ENCODE results near the gene NFASC. TPM values are rescaled to one million over a fixed set of nuclear protein-coding genes. Genes with fewer than 3 reads are reported as not detected.

NFASC gene
- total RNA-seq, 8 experiments from 2014 or later: 0.56 to 85.7 (median 43.3) TPM

- no peak overlapping the region for H3K4me3 ChIP-seq
- peak in 4 of 8 experiments; percentile 26 to 96 (median 76) for ATAC-seq (replicated peaks in 6 of 8)
- 0 to 100% (median 76%) methylated on average over 1 to 12 of the region's 12 CpGs; no CpG with 5 or more reads in 1 of the 10 experiments for WGBS, 10 experiments
- H3K27ac ChIP-seq: no peak overlapping the region
- in situ Hi-C loops (cut with MboI; ENCODE audit: low pct_unique_long_range_greater_than_20kb in 2 of 9, low sequenced_read_pairs in 9 of 9, unreplicated experiment in 9 of 9): loop anchor here in 1 of 9 experiments (25.0 kb wide), 1 partner anchor 91 kb away; no protein-coding TSS in a partner anchor
- H3K4me1 ChIP-seq (replicated peaks in 1 of 2): peaks cover 13 to 17% of the 10 kb centered on the region in 2 donors
These were observed 101.1 kb downstream of the NFASC start for GRCh38 chr1:204971517-204972336.

DNA sequence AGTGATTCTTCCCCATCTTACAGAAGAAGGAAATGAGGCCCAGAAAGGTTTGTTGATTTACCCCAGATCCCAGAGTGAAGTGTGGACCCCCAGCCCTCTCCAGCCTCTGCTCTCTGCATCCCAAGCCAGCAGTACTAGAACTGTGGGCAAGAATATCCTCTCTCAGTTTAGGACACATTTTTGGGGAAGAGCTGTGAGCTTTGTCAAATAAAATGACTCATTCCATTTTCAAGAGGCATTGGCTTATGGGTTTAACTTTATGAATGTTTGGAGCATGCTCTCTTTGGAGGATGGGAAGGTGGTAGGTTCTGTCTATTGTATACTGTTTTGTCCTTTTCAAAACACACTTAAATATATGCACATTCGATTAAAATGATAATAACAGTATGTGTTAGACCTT lies 101.8 kb downstream of the NFASC start:
- peaks cover 7 to 10% of the 10 kb centered on the region in 2 donors for H3K4me1 ChIP-seq (replicated peaks in 1 of 2)
- peak in 1 of 8 experiments; percentile 11 for ATAC-seq (replicated peaks in 6 of 8)
- H3K27ac ChIP-seq: no peak overlapping the region
- H3K4me3 ChIP-seq: no peak overlapping the region
- WGBS, 10 experiments: 60 to 89% (median 75%) methylated on average over 1 of the region's 1 CpG; no CpG with 5 or more reads in 4 of the 10 experiments
- in situ Hi-C loops (cut with MboI; ENCODE audit: low pct_unique_long_range_greater_than_20kb in 2 of 9, low sequenced_read_pairs in 9 of 9, unreplicated experiment in 9 of 9): loop anchor here in 1 of 9 experiments (25.0 kb wide), 1 partner anchor 90 kb away; no protein-coding TSS in a partner anchor

- ATAC-seq (replicated peaks in 6 of 8): no peak
- in situ Hi-C loops (cut with MboI; ENCODE audit: low pct_unique_long_range_greater_than_20kb in 2 of 9, low sequenced_read_pairs in 9 of 9, unreplicated experiment in 9 of 9): loop anchor here in 1 of 9 experiments (25.0 kb wide), 1 partner anchor 89 kb away; no protein-coding TSS in a partner anchor
- 20 to 63% (median 53%) methylated on average over 2 to 4 of the region's 6 CpGs; no CpG with 5 or more reads in 6 of the 10 experiments for WGBS, 10 experiments
- Histone ChIP-seq H3K4me3 (no peak overlapping the region), H3K27ac (no peak overlapping the region), H3K4me1 (replicated peaks in 1 of 2) (peaks cover 0 to under 1% of the 10 kb centered on the region in 2 donors)
These were observed 102.8 kb downstream of the NFASC start for GRCh38 chr1:204973449-204973848.

DNA sequence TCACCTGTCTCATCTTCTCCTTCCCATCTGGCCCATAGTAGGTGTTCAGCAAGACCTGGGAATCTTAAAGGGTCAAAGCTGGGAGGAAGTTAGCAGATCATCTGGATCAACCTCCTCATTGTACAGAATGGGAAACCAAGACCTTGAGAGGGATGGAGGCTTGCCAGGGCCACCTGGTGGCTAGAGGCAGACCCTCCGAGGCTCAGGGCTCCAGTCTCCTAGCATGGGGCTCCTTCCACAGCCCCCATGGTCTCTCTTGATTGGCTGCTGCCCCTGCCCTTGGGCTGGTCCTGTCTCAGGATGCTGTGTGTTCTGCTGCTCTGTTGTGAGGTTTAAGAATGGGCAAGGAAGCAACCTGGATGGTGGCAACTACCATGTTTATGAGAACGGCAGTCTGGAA lies 103.7 kb downstream of the NFASC start:
- ATAC-seq (replicated peaks in 6 of 8): no peak
- H3K4me3 ChIP-seq: no peak overlapping the region
- no peaks in the 10 kb centered on the region for H3K4me1 ChIP-seq (replicated peaks in 1 of 2)
- 57 to 100% (median 82%) methylated on average over 1 of the region's 2 CpGs; no CpG with 5 or more reads in 4 of the 10 experiments for WGBS, 10 experiments
- H3K27ac ChIP-seq: no peak overlapping the region
- in situ Hi-C loops (cut with MboI; ENCODE audit: low pct_unique_long_range_greater_than_20kb in 2 of 9, low sequenced_read_pairs in 9 of 9, unreplicated experiment in 9 of 9): loop anchor here in 1 of 9 experiments (25.0 kb wide), 1 partner anchor 88 kb away; no protein-coding TSS in a partner anchor

DNA sequence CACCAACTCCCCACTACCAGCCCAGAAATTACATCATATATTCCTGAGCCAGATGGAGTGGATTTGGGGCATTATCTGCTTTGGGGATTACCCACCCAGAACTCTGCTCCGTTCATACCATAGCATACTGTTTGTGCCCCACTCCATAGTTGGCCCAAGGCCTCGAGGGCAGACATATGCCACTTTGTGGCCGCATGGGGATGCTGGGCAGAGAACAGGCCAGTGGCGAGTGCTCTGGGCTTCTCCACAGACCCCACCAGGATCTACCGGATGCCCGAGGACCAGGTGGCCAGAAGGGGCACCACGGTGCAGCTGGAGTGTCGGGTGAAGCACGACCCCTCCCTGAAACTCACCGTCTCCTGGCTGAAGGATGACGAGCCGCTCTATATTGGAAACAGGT lies 104.4 kb downstream of the NFASC start:
- Histone ChIP-seq H3K27ac (no peak overlapping the region), H3K4me3 (no peak overlapping the region), H3K4me1 (replicated peaks in 1 of 2) (no peaks in the 10 kb centered on the region)
- in situ Hi-C loops (cut with MboI; ENCODE audit: low pct_unique_long_range_greater_than_20kb in 2 of 9, low sequenced_read_pairs in 9 of 9, unreplicated experiment in 9 of 9): loop anchor here in 4 of 9 experiments (25.0 kb wide), 1 partner anchor 287 kb away; no protein-coding TSS in a partner anchor
- 0 to 83% (median 45%) methylated on average over 1 to 7 of the region's 12 CpGs; no CpG with 5 or more reads in 2 of the 10 experiments for WGBS, 10 experiments
- peak in 4 of 8 experiments; percentile 3 to 8 (median 7) for ATAC-seq (replicated peaks in 6 of 8)

DNA sequence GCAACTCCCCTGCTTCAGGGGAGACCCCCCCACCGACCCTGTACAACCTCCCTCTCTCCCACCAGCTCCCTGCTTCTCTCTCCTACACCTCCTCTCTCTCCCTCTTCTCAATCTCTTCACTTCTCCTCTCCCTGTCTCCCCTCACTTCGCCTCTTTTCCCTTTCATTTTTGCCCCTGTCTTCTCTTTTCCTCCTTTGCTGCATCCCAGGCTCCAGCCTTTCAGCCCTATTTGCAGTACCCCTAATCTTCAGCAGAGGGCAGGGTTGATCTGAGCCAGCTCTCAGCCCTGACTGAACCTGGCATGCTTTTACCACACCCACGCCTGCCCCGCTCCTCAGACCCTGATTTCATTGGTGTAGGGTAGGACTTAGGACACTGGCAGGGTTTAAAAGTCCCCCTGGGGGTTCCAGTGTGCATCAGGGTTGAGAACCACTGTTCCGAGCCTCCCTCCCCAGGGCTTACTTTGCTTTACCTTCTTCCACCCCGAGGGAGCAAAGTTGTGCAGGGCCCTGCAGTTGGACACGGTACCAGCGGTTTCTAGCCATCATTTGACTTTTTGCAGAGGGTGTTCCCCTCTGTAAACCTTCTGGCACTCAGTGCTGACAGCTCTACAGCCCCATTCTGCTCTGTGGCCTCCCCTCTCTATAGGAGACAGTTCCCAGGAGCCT lies 105.0 kb downstream of the NFASC start:
- ATAC-seq (replicated peaks in 6 of 8): peak; percentile 72 to 95 (median 76)
- Histone ChIP-seq H3K4me3 (no peak overlapping the region), H3K4me1 (replicated peaks in 1 of 2) (no peaks in the 10 kb centered on the region), H3K27ac (no peak overlapping the region)
- in situ Hi-C loops (cut with MboI; ENCODE audit: low pct_unique_long_range_greater_than_20kb in 2 of 9, low sequenced_read_pairs in 9 of 9, unreplicated experiment in 9 of 9): loop anchor here in 4 of 9 experiments (25.0 kb wide), 1 partner anchor 287 kb away; no protein-coding TSS in a partner anchor
- WGBS, 10 experiments: 0 to 100% (median 68%) methylated on average over 1 to 7 of the region's 8 CpGs; no CpG with 5 or more reads in 2 of the 10 experiments

- 100% methylated on average over 1 to 2 of the region's 13 CpGs; no CpG with 5 or more reads in 7 of the 10 experiments for WGBS, 10 experiments
- no peak overlapping the region for H3K27ac ChIP-seq
- in situ Hi-C loops (cut with MboI; ENCODE audit: low pct_unique_long_range_greater_than_20kb in 2 of 9, low sequenced_read_pairs in 9 of 9, unreplicated experiment in 9 of 9): loop anchor here in 4 of 9 experiments (25.0 kb wide), 1 partner anchor 286 kb away; no protein-coding TSS in a partner anchor
- ATAC-seq (replicated peaks in 6 of 8): no peak
- no peaks in the 10 kb centered on the region for H3K4me1 ChIP-seq (replicated peaks in 1 of 2)
- no peak overlapping the region for H3K4me3 ChIP-seq
These were observed 106.0 kb downstream of the NFASC start for GRCh38 chr1:204976646-204977045.

- ATAC-seq (replicated peaks in 6 of 8): no peak
- no peak overlapping the region for H3K4me3 ChIP-seq
- H3K4me1 ChIP-seq (replicated peaks in 1 of 2): no peaks in the 10 kb centered on the region
- no peak overlapping the region for H3K27ac ChIP-seq
- WGBS, 10 experiments: 80 to 100% (median 91%) methylated on average over 2 to 7 of the region's 8 CpGs; no CpG with 5 or more reads in 4 of the 10 experiments
- in situ Hi-C loops (cut with MboI; ENCODE audit: low pct_unique_long_range_greater_than_20kb in 2 of 9, low sequenced_read_pairs in 9 of 9, unreplicated experiment in 9 of 9): loop anchor here in 4 of 9 experiments (25.0 kb wide), 1 partner anchor 285 kb away; no protein-coding TSS in a partner anchor
These were observed 106.7 kb downstream of the NFASC start for GRCh38 chr1:204977318-204977717.

GRCh38 chr1:204978782-204979181 lies 108.1 kb downstream of the NFASC start:
- 60 to 100% (median 92%) methylated on average over 1 to 13 of the region's 14 CpGs; no CpG with 5 or more reads in 4 of the 10 experiments for WGBS, 10 experiments
- Histone ChIP-seq H3K4me3 (no peak overlapping the region), H3K27ac (no peak overlapping the region), H3K4me1 (replicated peaks in 1 of 2) (no peaks in the 10 kb centered on the region)
- ATAC-seq (replicated peaks in 6 of 8): peak in 2 of 8 experiments; percentile 13
- in situ Hi-C loops (cut with MboI; ENCODE audit: low pct_unique_long_range_greater_than_20kb in 2 of 9, low sequenced_read_pairs in 9 of 9, unreplicated experiment in 9 of 9): loop anchor here in 4 of 9 experiments (25.0 kb wide), 1 partner anchor 284 kb away; no protein-coding TSS in a partner anchor

- no peak for ATAC-seq (replicated peaks in 6 of 8)
- Histone ChIP-seq H3K4me3 (no peak overlapping the region), H3K27ac (no peak overlapping the region), H3K4me1 (replicated peaks in 1 of 2) (no peaks in the 10 kb centered on the region)
- 67 to 100% (median 95%) methylated on average over 1 to 18 of the region's 18 CpGs; no CpG with 5 or more reads in 3 of the 10 experiments for WGBS, 10 experiments
- in situ Hi-C loops (cut with MboI; ENCODE audit: low pct_unique_long_range_greater_than_20kb in 2 of 9, low sequenced_read_pairs in 9 of 9, unreplicated experiment in 9 of 9): loop anchor here in 4 of 9 experiments (25.0 kb wide), 1 partner anchor 283 kb away; no protein-coding TSS in a partner anchor
These were observed 108.6 kb downstream of the NFASC start for GRCh38 chr1:204979306-204979705.

GRCh38 chr1:204979891-204980649 lies 109.4 kb downstream of the NFASC start:
- no peaks in the 10 kb centered on the region for H3K4me1 ChIP-seq (replicated peaks in 1 of 2)
- ATAC-seq (replicated peaks in 6 of 8): no peak
- in situ Hi-C loops (cut with MboI; ENCODE audit: low pct_unique_long_range_greater_than_20kb in 2 of 9, low sequenced_read_pairs in 9 of 9, unreplicated experiment in 9 of 9): loop anchor here in 5 of 9 experiments (10.0 to 25.0 kb wide), 3 partner anchors 85 to 282 kb away; no protein-coding TSS in a partner anchor
- H3K27ac ChIP-seq: no peak overlapping the region
- no peak overlapping the region for H3K4me3 ChIP-seq
- WGBS, 10 experiments: 52 to 100% (median 86%) methylated on average over 1 to 10 of the region's 10 CpGs; no CpG with 5 or more reads in 2 of the 10 experiments
